Measurements from ENCODE around the gene SPACA6. TPM values are rescaled to one million over a fixed set of nuclear protein-coding genes. Genes with fewer than 3 reads are reported as not detected.

Gene SPACA6
- total and polyA plus RNA-seq, 8 donors, result 1.2 to 151 (median 9.6) TPM

- no peak overlapping the region for H3K4me3 ChIP-seq
- H3K36me3 ChIP-seq, result no peaks in the 10 kb centered on the region
- H3K9me3 ChIP-seq, result no peaks in the 10 kb centered on the region
- 88 to 94% (median 93%) methylated on average over 38 to 74 of the region's 74 CpGs for WGBS, 5 donors
- peaks cover 0 to 29% (median 3%) of the 10 kb centered on the region in 3 donors for H3K27me3 ChIP-seq
- H3K27ac ChIP-seq, result no peak overlapping the region
- intact Hi-C loops (cut with DNase I; ENCODE audit: low total_unique reads), result no loop called here
- TF ChIP-seq POLR2A (IDR thresholded peaks at IDR 0.05), result no peak
- no peak for TF ChIP-seq POLR2AphosphoS5 (IDR thresholded peaks at IDR 0.05)
- TF ChIP-seq CTCF (IDR thresholded peaks at IDR 0.05), result no peak
- no peak for TF ChIP-seq EP300 (IDR thresholded peaks at IDR 0.05)
- no peaks in the 10 kb centered on the region for H3K4me1 ChIP-seq
- DNase-seq, result no peak
Measured at GRCh38 chr19:51713319-51714285, 20.5 kb downstream of the SPACA6 start.

GRCh38 chr19:51714848-51715247, 21.7 kb downstream of the SPACA6 start:
- intact Hi-C loops (cut with DNase I; ENCODE audit: low total_unique reads), result no loop called here
- 62 to 80% (median 70%) methylated on average over 3 of the region's 3 CpGs for WGBS, 5 donors

DNA sequence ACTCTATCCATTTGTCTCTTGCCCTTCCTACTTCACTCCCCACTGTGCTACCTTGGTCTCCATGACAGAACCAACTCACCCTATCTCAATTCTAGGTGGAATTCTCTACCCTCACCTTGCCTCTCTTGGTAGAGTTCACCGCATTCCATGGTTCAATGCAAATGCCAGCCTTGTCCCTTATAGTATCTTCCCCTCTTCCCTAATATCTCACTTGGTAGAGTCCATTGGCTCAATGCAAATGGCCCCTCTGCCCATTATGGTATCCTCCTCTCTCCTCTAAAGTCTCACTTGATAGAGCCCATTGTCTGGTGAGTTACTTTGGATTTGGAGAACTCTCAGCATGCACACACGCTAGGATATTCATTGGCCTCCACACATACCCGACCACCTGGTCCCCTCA, 22.7 kb downstream of the SPACA6 start:
- WGBS, 5 donors, result 75 to 86% (median 81%) methylated on average over 3 of the region's 3 CpGs
- no peaks in the 10 kb centered on the region for H3K36me3 ChIP-seq

More at GRCh38 chr19:51714848-51715247, 21.7 kb downstream of the SPACA6 start:
- no peak for DNase-seq
- H3K4me3 ChIP-seq, result no peak overlapping the region
- H3K27ac ChIP-seq, result no peak overlapping the region
- H3K9me3 ChIP-seq, result no peaks in the 10 kb centered on the region
- H3K4me1 ChIP-seq, result peaks cover 0 to 10% (median 8%) of the 10 kb centered on the region in 4 donors
- H3K36me3 ChIP-seq, result no peaks in the 10 kb centered on the region
- H3K27me3 ChIP-seq, result peaks cover 8 to 42% (median 15%) of the 10 kb centered on the region in 3 donors
- TF ChIP-seq EP300 (IDR thresholded peaks at IDR 0.05) (no peak), POLR2AphosphoS5 (IDR thresholded peaks at IDR 0.05) (no peak), CTCF (IDR thresholded peaks at IDR 0.05) (no peak), POLR2A (IDR thresholded peaks at IDR 0.05) (no peak)

More for the DNA sequence above, 22.7 kb downstream of the SPACA6 start:
- Histone ChIP-seq H3K27ac (no peak overlapping the region), H3K4me1 (peaks cover 0 to 11% (median 8%) of the 10 kb centered on the region in 4 donors), H3K4me3 (no peak overlapping the region), H3K27me3 (peaks cover 13 to 52% (median 26%) of the 10 kb centered on the region in 3 donors), H3K9me3 (no peaks in the 10 kb centered on the region)
- TF ChIP-seq POLR2AphosphoS5 (IDR thresholded peaks at IDR 0.05) (no peak), POLR2A (IDR thresholded peaks at IDR 0.05) (no peak), EP300 (IDR thresholded peaks at IDR 0.05) (no peak), CTCF (IDR thresholded peaks at IDR 0.05) (no peak)
- no peak for DNase-seq
- intact Hi-C loops (cut with DNase I; ENCODE audit: low total_unique reads), result no loop called here

All from stomach (tissue), 9 donors.